ENCODE results near the gene OGA. TPM values are rescaled to one million over a fixed set of nuclear protein-coding genes. Genes with fewer than 3 reads are reported as not detected.

Gene OGA
- total RNA-seq, 2 experiments from 2014 or later: 395 to 416 TPM

- Mint-ChIP-seq H3K9me3 (no peaks in the 10 kb centered on the region), H3K27me3 (peaks cover 41% of the 10 kb centered on the region), H3K4me3 (no peak overlapping the region), H3K4me1 (ENCODE audit: low read depth) (no peaks in the 10 kb centered on the region), H3K36me3 (ENCODE audit: low read depth) (no peaks in the 10 kb centered on the region), H3K27ac (no peak overlapping the region)
- ATAC-seq (ENCODE audit: poor library complexity) (no peak), DNase-seq (no peak)
- ChIA-PET POLR2A (no interaction called here), CTCF (no interaction called here)
- intact Hi-C loops (cut with DNase I, micrococcal nuclease): no loop called here
- Histone ChIP-seq H3K27me3 (ENCODE audit: control insufficient read depth in 1 of 2, insufficient read depth in 2 of 2, low read length in 2 of 2) (peaks cover 23 to 27% of the 10 kb centered on the region in 2 experiments), H3K36me3 (ENCODE audit: insufficient read depth, low read length) (no peaks in the 10 kb centered on the region), H3K9me3 (ENCODE audit: control insufficient read depth in 1 of 2, insufficient read depth in 1 of 2, low read length in 2 of 2) (peaks cover 0 to 10% of the 10 kb centered on the region in 2 experiments), H3K4me3 (ENCODE audit: low read length) (no peak overlapping the region), H3K4me1 (ENCODE audit: insufficient read depth, low read length) (no peaks in the 10 kb centered on the region), H3K27ac (ENCODE audit: low read depth in 1 of 2, low read length in 2 of 2) (no peak overlapping the region)
- no peak for TF ChIP-seq CTCF (IDR thresholded peaks at IDR 0.05)
Measured at GRCh38 chr10:101767600-101767945, 50.7 kb downstream of the OGA start.

- Mint-ChIP-seq H3K9me3 (no peaks in the 10 kb centered on the region), H3K27me3 (peaks cover 35% of the 10 kb centered on the region), H3K4me3 (no peak overlapping the region), H3K36me3 (ENCODE audit: low read depth) (no peaks in the 10 kb centered on the region), H3K4me1 (ENCODE audit: low read depth) (no peaks in the 10 kb centered on the region), H3K27ac (no peak overlapping the region)
- ChIA-PET CTCF (no interaction called here), POLR2A (interaction anchor here (0.5 kb wide), 1 partner anchor 9 kb away, joined by 3 read pairs; no protein-coding TSS in a partner anchor)
- DNase-seq (no peak), ATAC-seq (ENCODE audit: poor library complexity) (no peak)
- Histone ChIP-seq H3K9me3 (ENCODE audit: control insufficient read depth in 1 of 2, insufficient read depth in 1 of 2, low read length in 2 of 2) (peaks cover 0 to 10% of the 10 kb centered on the region in 2 experiments), H3K4me3 (ENCODE audit: low read length) (no peak overlapping the region), H3K27ac (ENCODE audit: low read depth in 1 of 2, low read length in 2 of 2) (no peak overlapping the region), H3K36me3 (ENCODE audit: insufficient read depth, low read length) (no peaks in the 10 kb centered on the region), H3K27me3 (ENCODE audit: control insufficient read depth in 1 of 2, insufficient read depth in 2 of 2, low read length in 2 of 2) (peaks cover 17 to 21% of the 10 kb centered on the region in 2 experiments), H3K4me1 (ENCODE audit: insufficient read depth, low read length) (no peaks in the 10 kb centered on the region)
- TF ChIP-seq CTCF (IDR thresholded peaks at IDR 0.05): no peak
- intact Hi-C loops (cut with DNase I, micrococcal nuclease): no loop called here
Measured at GRCh38 chr10:101766753-101767599, 51.3 kb downstream of the OGA start.

- peaks cover 13 to 15% of the 10 kb centered on the region in 2 experiments for H3K27me3 ChIP-seq (ENCODE audit: control insufficient read depth in 1 of 2, insufficient read depth in 2 of 2, low read length in 2 of 2)
- H3K36me3 ChIP-seq (ENCODE audit: insufficient read depth, low read length): no peaks in the 10 kb centered on the region
- peaks cover 29% of the 10 kb centered on the region for H3K27me3 Mint-ChIP-seq
- no peaks in the 10 kb centered on the region for H3K36me3 Mint-ChIP-seq (ENCODE audit: low read depth)
- POLR2A ChIA-PET: no interaction called here
- DNase-seq (no peak), ATAC-seq (ENCODE audit: poor library complexity) (no peak)
- TF ChIP-seq CTCF (IDR thresholded peaks at IDR 0.05): no peak
- CTCF ChIA-PET: no interaction called here
- H3K4me1 ChIP-seq (ENCODE audit: insufficient read depth, low read length): no peaks in the 10 kb centered on the region
- H3K4me3 Mint-ChIP-seq: no peak overlapping the region
- no peaks in the 10 kb centered on the region for H3K4me1 Mint-ChIP-seq (ENCODE audit: low read depth)
- no peak overlapping the region for H3K27ac ChIP-seq (ENCODE audit: low read depth in 1 of 2, low read length in 2 of 2)
- H3K4me3 ChIP-seq (ENCODE audit: low read length): no peak overlapping the region
- H3K27ac Mint-ChIP-seq: no peak overlapping the region
- intact Hi-C loops (cut with DNase I, micrococcal nuclease): no loop called here
- peaks cover 0 to 10% of the 10 kb centered on the region in 2 experiments for H3K9me3 ChIP-seq (ENCODE audit: control insufficient read depth in 1 of 2, insufficient read depth in 1 of 2, low read length in 2 of 2)
- H3K9me3 Mint-ChIP-seq: no peaks in the 10 kb centered on the region
Measured at GRCh38 chr10:101766306-101766705, 51.9 kb downstream of the OGA start.

Measured in CD4-positive, alpha-beta T cell (primary cell).